Measurements from ENCODE around the gene NAA11. TPM values are rescaled to one million over a fixed set of nuclear protein-coding genes. Genes with fewer than 3 reads are reported as not detected.

NAA11 gene
- not detected in 2 replicates for total RNA-seq (2014; rRNA removed; shearing (Covaris generic))
- polyA plus RNA-seq (2014; cell fraction: nucleus; rRNA removed) = not detected in 2 replicates

DNA sequence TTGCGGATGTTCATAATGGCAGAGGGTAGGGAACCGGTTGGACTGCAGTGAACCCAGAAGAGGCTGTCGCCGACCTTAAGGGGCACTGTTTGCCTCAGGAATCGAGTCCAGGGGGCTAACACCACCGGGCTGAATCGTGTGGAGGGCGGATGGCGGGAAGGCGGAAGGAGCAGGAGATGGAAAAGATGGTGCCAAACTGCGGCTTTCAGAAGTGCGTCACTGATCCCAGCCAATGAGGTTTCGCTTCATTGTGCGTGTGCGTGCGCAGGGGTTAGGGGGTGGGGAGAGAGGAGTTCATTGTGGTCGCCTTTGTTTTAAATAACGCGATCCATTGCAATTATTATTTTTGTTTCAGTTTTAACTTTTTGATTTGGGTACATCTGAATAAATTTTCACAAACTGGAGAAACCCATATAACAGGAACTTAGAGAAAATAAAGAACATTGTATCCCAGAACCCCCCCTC lies at the start of gene NAA11:
Gene NAA11, minus strand, starts transcription at position 198 of the 465 bp plus-strand sequence. Its CDS starts 184 bp downstream, at position 14.
- DNase-seq (ENCODE audit: extremely low read depth, low read depth) = no peak

DNA sequence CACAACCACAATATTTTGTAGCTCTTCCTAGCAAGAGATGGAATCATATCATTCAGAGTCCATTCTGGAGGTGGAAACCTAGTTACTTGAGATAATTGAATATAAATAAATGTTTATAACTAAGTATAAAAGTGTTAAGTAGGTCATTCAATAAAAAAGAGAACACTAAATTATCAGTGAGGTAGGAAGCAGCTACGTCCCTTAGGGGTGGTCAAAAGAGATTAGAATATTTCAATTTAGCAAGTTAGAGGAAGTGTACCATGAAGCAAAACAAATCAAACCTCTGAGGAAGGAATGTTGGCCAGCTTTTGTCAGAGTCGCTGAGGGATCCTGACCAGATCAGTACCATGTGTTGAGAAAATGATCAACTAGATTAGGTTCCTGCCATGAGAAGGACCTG lies 44.2 kb upstream of the NAA11 start:
- no peak for DNase-seq (ENCODE audit: extremely low read depth, low read depth)

DNA sequence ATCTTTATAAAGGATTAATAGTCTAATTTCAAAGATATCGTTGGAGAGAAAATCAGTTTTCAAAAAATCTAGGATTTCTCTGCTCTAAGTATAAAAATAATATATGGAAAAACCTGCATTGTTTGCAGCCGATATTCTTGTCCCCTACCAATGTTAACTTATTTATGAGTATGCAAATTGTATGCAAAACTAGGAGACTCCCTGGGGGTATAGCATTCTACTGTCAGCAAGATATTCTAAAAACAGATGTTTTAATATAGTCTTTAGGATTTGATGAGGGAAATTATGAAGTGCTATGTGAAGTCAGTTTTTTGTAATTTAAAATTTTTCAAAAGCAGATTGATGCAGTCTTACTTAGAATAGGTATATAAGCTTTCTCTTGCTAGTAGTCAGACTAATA lies 41.2 kb upstream of the NAA11 start:
- DNase-seq (ENCODE audit: extremely low read depth, low read depth) = no peak

DNA sequence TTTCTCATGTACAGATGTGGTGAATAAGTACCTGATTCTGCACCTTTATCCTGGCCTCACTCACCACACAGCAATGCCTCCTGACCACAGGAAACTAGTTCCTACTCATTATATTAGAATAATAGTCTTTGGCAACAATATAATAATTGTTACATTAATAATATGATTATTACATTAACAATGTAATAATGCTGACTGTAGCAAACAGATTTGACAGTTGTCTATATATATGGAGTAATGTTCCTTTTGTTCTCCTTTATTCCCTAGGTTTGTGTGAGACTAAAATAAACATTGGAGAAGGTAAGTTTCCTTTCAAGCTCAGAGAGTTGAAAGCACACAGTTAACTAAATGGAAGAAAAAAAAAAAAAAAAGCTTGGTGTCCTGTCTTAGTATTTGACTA lies 40.6 kb upstream of the NAA11 start:
- no peak for DNase-seq (ENCODE audit: extremely low read depth, low read depth)

DNA sequence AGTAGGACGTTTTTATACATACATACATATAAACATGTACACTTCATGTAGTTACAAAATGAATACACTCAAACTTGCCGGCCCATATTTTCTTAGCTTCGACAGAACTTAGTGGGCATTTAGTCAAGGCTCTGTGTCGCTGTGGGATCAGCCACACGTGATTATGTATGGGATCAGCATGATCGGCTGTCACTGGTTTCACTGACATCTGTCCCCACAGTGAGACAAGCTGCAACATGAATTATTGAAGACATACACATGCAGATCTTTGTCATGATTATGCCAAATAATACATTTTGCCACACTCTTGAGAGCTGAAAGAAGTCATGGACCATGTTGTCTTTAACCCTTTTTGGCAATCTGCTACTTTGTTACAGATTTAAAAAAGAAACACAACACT lies 38.2 kb upstream of the NAA11 start:
- no peak for DNase-seq (ENCODE audit: extremely low read depth, low read depth)

DNA sequence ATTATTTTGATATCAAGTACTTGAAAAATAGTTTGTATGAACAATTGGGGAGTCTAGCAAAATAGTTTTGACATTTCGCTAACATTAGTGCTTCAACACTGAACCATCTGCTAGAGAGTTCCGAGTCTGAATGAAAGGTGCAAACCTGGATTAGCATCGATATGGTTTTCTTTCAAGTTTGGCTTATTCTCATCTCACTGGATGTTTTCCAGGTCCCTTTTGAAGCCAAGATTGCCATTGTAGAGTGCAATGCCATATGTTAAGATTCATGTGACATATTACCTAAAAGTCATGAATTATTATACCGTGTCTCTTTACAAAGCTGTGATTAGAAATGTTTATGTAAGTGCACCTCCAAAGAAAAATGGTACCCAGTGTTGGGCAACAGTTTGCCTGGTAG lies 36.8 kb upstream of the NAA11 start:
- DNase-seq (ENCODE audit: extremely low read depth, low read depth) = no peak

DNA sequence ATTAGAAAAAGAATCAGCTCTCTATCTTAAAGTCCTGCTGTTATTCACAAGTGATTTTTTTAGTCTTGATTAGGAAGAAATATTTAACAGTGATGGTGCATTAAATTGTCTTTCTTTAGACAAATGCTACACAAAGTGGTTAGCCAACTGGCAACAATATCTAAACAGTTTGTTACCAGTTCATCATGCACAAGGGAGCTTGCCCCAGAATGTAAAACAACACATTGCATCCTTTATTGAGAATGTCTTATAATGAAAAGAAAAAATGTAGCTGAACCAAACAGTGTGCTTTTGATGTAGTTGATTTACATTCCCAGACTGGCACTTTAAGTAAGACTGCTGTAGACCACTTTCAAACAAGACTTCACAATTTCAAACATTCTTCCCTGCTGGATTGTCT lies 34.1 kb upstream of the NAA11 start:
- DNase-seq (ENCODE audit: extremely low read depth, low read depth) = no peak

DNA sequence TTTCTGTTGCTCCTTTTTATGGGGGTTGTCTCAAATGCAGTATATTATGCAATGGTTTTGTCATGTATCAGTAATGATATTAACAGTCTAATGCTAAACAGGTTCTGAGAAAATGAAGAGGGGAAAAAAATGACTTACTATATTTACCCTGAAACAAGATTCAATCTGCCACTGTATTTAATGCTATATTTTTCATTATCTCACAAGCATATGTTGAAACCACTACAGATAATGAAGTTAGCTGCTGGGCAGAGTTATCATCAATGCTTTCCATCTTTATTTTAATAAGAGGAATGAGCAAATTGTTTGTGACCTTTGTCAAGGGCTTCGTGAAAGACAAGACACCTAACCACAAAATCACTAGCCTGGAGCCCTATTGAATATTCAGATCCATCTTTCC lies 32.6 kb upstream of the NAA11 start:
- no peak for DNase-seq (ENCODE audit: extremely low read depth, low read depth)

DNA sequence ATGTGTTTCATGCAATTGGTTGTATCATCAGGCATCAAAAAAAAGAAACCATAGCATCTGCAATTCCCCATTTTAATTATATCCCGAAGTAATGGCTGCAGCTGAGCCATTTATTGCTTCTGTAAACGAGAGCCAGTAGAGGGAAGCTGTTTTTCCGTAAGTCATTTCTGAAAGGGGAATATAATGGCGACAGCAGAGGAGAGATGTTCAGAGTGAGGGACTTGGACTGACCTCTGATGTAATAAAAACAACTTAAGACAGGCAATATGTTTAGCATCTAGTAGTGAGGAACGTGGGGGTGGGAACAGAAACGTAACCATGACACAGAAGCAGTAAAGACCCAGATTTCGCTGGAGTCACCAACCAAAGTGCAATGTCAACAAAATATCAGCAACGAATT lies 31.5 kb upstream of the NAA11 start:
- DNase-seq (ENCODE audit: extremely low read depth, low read depth) = no peak

DNA sequence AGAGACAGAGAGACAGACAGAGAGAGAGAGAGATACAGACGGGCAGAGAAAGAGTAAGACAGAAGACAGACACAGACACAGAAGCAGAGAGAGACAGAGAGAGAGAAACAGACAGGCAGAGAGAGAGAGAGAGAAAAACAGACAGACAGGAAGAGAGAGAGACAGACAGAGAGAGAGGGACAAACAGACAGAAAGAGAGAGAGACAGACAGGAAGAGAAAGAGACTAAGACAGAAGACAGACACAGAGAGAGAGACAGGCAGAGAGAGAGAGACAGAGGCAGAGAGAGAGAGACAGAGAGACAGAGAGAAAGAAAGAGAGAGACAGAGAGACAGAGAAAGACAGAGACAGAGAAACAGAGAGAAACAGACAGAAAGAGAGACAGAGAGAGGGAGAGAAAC lies 27.2 kb upstream of the NAA11 start:
- DNase-seq (ENCODE audit: extremely low read depth, low read depth) = no peak

DNA sequence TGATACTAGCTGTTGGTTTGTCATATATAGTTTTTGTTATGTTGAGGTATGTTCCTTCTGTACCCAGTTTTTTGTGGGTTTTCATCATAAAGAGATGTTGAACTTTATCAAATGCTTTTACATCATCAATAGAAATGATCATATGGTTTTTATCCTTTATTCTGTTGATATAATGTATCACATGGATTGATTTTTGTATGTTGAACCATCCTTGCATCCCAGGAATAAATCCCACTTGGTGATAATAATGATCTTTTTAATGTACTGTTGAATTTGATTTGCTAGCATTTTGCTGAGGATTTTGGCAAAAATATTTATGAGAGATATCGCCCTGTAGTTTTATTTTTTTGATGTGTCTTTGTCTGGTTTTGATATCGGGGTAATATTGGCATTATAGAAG lies 22.5 kb upstream of the NAA11 start:
- no peak for DNase-seq (ENCODE audit: extremely low read depth, low read depth)

DNA sequence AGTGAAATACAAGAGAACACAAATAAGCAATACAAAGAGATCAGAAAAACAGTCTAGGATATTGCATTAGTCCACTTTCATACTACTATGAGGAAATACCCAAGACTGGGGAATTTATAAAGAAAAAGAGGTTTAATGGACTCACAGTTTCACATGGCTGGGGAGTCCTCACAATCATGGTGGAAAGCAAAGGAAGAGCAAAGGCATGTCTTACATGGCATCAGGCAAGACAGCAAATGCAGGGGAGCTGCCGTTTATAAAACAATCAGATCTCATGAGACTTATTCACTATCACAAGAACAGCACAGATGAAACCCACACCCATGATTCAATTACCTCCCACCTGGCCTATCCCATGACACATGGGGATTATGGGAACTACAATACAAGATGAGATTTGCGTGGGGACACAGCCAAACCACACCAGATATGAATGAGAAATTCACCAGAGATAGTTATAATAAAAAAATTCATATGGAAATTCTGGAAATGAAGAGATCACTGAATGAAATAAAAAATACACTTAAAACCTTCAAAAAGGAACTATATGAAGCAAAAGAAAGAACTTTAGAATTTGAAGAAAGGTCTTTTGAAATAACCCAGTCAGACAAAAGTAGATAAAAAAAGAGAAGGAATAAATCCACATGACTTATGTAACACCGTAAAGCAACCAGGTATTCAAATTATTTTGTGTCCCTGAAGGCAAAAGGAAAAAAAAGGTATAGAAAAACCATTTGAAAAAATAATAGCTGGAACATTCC lies 16.2 kb upstream of the NAA11 start:
- no peak for DNase-seq (ENCODE audit: extremely low read depth, low read depth)

DNA sequence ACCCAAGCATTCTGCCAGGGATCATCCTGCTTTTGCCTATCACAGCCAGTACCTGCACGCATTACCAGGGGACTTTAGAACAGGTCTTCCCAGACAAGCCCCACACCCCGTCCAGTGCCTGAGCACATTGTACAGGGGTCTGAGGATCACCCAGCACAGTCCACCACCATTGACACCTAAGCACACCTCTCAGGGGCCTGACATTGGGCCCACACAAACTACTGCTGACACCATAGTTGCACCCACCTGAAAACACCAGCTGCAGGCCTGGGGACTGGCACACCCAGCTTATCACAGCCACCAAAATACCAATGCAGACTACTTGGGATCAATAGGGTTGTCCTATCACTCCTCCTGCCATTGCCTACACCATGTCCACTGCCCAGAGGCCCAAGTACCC lies 14.7 kb upstream of the NAA11 start:
- no peak for DNase-seq (ENCODE audit: extremely low read depth, low read depth)

DNA sequence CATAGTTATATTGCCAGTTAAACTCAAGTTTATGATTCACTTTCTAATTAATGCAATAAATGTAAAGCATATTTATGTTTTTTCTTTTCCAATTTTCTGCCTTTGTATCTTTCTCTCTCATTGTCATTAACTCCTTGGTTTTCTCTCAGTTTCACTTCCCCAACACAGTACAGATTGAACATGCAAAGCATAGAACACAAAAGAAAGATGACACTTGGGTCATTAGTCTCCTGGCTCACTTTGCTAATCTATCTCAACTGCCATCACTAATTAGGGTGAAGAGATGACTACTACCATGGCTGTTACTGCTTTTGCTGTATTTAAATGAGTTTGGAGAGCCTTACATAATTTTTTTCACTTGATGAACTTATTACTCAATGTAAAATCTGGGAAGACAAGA lies 12.3 kb upstream of the NAA11 start:
- DNase-seq (ENCODE audit: extremely low read depth, low read depth) = no peak

DNA sequence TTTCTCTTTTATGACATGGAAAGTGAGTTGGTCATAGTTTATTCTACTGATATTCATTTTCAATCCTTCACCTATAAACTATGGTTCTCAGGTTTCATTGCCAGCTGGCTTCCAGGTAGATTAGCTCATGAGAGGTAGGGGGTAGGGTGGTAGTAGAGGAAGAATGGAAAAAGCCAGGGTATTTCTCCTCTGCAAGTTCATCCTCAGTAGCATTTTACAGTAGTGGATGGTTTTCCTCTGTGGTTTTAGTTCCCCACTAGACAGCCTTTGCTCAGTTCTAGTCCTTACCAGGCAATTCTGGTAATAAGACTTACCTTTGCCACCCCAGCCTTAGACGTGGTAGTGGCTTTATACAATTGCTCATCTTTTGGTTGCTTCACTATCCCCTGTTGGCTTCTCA lies 8.9 kb upstream of the NAA11 start:
- DNase-seq (ENCODE audit: extremely low read depth, low read depth) = no peak

DNA sequence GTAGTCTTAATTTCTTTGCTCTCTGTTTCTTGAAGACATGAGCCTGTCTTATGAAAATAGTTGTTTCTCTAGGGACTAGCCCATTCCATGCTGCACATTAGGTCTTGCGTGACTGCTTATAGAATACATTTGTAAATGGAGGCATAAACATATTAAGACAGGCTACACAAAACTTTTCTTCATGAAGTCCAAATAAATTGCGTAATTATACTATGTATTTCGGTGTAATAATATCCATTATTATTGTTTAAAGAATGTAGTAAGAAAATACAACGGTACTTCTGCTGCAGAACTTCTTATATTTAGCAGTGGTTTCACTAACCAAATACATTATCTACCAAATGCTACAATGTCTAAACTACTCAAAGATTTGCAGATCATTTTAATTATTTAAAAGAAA lies 8.5 kb upstream of the NAA11 start:
- DNase-seq (ENCODE audit: extremely low read depth, low read depth) = no peak

DNA sequence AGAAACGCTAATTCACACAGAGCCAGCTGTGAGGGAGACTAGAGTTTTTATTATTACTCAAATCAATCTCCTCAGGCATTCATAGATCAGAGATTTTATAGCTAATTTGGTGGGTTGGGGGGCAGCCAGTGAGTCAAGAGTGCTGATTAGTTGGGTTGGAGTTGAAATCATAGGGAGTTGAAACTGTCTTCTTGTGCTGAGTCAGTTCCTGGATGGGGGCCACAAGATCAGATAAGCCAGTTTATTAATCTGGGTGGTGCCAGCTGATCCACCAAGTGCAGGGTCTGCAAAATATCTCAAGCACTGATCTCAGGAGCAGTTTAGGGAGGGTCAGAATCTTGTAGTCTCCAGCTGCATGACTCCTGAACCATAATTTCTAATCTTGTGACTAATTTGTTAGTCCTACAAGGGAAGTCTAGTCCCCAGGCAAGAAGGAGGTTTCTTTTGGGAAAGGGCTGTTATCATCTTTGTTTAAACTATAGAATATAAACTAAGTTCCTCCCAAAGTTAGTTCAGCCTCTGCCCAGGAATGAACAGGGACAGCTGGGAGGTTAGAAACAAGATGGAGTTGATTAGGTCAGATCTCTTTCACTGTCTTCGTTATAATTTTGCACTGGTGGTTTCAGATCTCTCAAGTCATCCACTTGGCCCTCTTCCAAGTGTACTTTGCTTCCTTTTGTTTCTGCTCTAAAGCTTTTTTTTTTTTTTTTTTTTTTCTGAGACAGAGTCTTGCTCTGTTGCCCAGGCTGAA lies 5.4 kb upstream of the NAA11 start:
- DNase-seq (ENCODE audit: extremely low read depth, low read depth) = no peak

DNA sequence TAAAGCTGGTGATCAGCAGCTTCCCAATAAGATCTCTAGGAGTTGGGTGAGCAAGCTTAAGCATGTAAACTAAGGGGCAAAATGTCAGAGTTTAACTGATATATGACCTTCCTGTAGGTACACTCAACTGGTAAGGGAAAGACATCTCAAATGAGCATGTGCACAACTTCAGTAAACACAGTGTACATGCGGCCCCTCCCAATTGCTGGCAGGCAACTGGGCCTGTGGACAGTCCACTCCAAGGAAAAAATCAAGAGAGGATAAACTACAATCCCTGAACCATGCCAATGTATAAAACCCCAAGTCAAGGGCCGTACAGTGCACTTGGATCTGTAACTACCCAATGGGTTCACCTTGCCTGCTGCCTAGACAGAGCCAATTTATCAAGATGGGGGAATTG lies 4.9 kb upstream of the NAA11 start:
- DNase-seq (ENCODE audit: extremely low read depth, low read depth) = no peak

DNA sequence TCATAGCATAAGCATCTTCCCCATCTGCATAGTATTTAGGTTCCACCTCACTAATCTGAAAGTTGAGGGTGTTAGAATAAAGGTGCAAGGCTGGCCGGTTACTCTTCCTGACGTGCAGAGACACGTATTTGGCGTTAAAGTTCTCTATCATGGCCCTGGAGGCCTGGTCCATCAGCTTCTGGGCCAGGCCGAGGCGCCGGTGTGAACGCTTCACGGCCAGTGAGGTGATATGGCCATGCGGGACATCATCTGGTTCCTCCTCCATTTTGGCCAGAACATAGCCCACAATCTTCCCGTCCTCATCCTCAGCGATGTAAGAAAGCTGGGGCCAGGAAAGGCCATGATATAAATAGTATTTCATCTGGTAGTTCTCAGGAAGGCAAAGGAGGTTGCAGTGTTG lies 425 bp downstream of the NAA11 start:
- DNase-seq (ENCODE audit: extremely low read depth, low read depth) = no peak

DNA sequence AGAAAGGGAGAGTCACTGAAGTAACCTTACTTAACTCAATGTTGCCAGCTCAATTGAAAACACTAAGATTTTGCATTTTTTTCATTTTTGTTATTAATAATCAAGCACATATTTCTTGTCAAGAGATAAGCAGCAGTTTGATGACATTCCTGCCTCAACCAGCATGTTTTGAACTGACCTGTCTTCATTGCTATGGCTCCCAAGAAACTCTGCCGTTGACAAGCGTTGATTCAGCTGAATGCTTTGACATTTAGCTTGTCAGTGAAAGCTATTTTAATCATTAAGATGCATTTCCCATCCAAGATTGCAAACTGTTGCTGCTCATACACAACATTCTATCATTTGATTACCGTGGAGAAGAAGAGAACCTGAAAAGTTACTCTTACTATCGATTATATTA lies 5.9 kb downstream of the NAA11 start:
- DNase-seq (ENCODE audit: extremely low read depth, low read depth) = no peak

DNA sequence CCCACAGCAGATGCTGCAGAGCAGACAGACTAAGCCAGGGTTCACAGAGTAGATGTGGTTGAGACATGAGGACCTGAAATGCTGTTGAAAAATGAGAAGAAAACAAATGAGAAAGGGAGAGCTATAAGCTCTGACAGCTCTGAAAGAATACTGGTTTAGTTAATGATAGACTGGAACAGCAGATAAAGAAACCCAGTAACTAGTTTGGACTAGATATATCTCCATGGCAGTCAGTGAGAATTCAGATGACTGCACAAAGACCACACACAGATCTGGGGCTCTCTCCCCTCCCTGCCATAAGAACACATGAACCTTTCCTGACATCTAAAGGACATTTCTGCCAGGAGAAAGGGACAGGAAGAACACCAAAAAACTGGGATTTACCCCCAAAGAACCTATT lies 8.2 kb downstream of the NAA11 start:
- DNase-seq (ENCODE audit: extremely low read depth, low read depth) = no peak

DNA sequence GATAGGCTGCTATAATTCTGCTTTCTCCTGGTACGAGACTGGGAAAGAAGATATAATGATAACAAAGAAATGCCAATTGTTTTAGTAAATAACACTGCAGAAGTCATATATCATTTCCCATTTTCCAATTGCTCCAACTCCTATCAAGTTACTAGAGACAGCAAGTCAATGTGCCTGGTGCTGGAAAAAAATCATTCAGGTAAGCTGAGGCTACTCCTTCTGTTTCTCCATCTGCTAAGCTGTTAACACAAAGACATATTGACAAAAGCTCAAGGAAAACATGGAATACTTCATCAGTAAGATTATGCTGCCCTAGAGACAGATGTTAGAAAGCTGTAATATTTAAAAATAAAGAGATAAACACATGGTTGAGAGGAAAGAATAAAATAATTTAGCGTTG lies 10.0 kb downstream of the NAA11 start:
- no peak for DNase-seq (ENCODE audit: extremely low read depth, low read depth)

Data from NCI-H460 (cell line).